Measurements from ENCODE around the gene YEATS2. TPM values are rescaled to one million over a fixed set of nuclear protein-coding genes. Genes with fewer than 3 reads are reported as not detected.
"Not testable (repeated sequence)": the region's sequence is repeated elsewhere in the genome, so short reads cannot be mapped to it uniquely, and the experiment has no call there.

YEATS2 gene
- total RNA-seq, 1 donor from 2014 or later: 65.1 TPM

- TF ChIP-seq CTCF (IDR thresholded peaks at IDR 0.05; ENCODE audit: unreplicated experiment): no peak
- peaks cover 9% of the 10 kb centered on the region for H3K36me3 Mint-ChIP-seq (ENCODE audit: low read depth, unreplicated experiment)
- peak overlapping the region; percentile 95 for H3K4me3 Mint-ChIP-seq (ENCODE audit: unreplicated experiment)
- no peaks in the 10 kb centered on the region for H3K9me3 Mint-ChIP-seq (ENCODE audit: unreplicated experiment)
- H3K4me1 Mint-ChIP-seq (ENCODE audit: unreplicated experiment): peaks cover 30% of the 10 kb centered on the region
- H3K27ac Mint-ChIP-seq (ENCODE audit: unreplicated experiment): peak overlapping the region; percentile 68
- DNase-seq (ENCODE audit: low spot score): peak; percentile 9
- H3K27me3 Mint-ChIP-seq (ENCODE audit: unreplicated experiment): peaks cover 8% of the 10 kb centered on the region
These were observed 1.2 kb downstream of the YEATS2 start for GRCh38 chr3:183698756-183699155.

- H3K27ac Mint-ChIP-seq (ENCODE audit: unreplicated experiment): peak overlapping the region; percentile 68
- peaks cover 33% of the 10 kb centered on the region for H3K4me1 Mint-ChIP-seq (ENCODE audit: unreplicated experiment)
- H3K36me3 Mint-ChIP-seq (ENCODE audit: low read depth, unreplicated experiment): peaks cover 9% of the 10 kb centered on the region
- peak overlapping the region; percentile 95 for H3K4me3 Mint-ChIP-seq (ENCODE audit: unreplicated experiment)
- no peak for TF ChIP-seq CTCF (IDR thresholded peaks at IDR 0.05; ENCODE audit: unreplicated experiment)
- peaks cover 8% of the 10 kb centered on the region for H3K27me3 Mint-ChIP-seq (ENCODE audit: unreplicated experiment)
- no peaks in the 10 kb centered on the region for H3K9me3 Mint-ChIP-seq (ENCODE audit: unreplicated experiment)
- DNase-seq (ENCODE audit: low spot score): no peak
These were observed 1.8 kb downstream of the YEATS2 start for GRCh38 chr3:183699238-183699947.

GRCh38 chr3:183701744-183702143 is 4.1 kb downstream of the YEATS2 start:
- no peak overlapping the region for H3K4me3 Mint-ChIP-seq (ENCODE audit: unreplicated experiment)
- peaks cover 8% of the 10 kb centered on the region for H3K27me3 Mint-ChIP-seq (ENCODE audit: unreplicated experiment)
- H3K36me3 Mint-ChIP-seq (ENCODE audit: low read depth, unreplicated experiment): peaks cover 9% of the 10 kb centered on the region
- no peak for DNase-seq (ENCODE audit: low spot score)
- TF ChIP-seq CTCF (IDR thresholded peaks at IDR 0.05; ENCODE audit: unreplicated experiment): no peak
- no peak overlapping the region for H3K27ac Mint-ChIP-seq (ENCODE audit: unreplicated experiment)
- no peaks in the 10 kb centered on the region for H3K9me3 Mint-ChIP-seq (ENCODE audit: unreplicated experiment)
- peaks cover 35% of the 10 kb centered on the region for H3K4me1 Mint-ChIP-seq (ENCODE audit: unreplicated experiment)

- not testable (repeated sequence) for H3K27me3 Mint-ChIP-seq (ENCODE audit: unreplicated experiment); H3K4me3 Mint-ChIP-seq (ENCODE audit: unreplicated experiment); H3K9me3 Mint-ChIP-seq (ENCODE audit: unreplicated experiment); DNase-seq (ENCODE audit: low spot score); H3K36me3 Mint-ChIP-seq (ENCODE audit: low read depth, unreplicated experiment)
- Mint-ChIP-seq H3K27ac (ENCODE audit: unreplicated experiment) (peak overlapping the region; percentile 12), H3K4me1 (ENCODE audit: unreplicated experiment) (peaks cover 34% of the 10 kb centered on the region)
These were observed 6.3 kb downstream of the YEATS2 start for GRCh38 chr3:183703892-183704291.

GRCh38 chr3:183710231-183710630 is 12.6 kb downstream of the YEATS2 start:
- Mint-ChIP-seq H3K4me1 (ENCODE audit: unreplicated experiment) (peaks cover 10% of the 10 kb centered on the region), H3K36me3 (ENCODE audit: low read depth, unreplicated experiment) (peaks cover 2% of the 10 kb centered on the region), H3K4me3 (ENCODE audit: unreplicated experiment) (no peak overlapping the region), H3K27me3 (ENCODE audit: unreplicated experiment) (no peaks in the 10 kb centered on the region), H3K9me3 (ENCODE audit: unreplicated experiment) (no peaks in the 10 kb centered on the region), H3K27ac (ENCODE audit: unreplicated experiment) (peak overlapping the region; percentile 48)
- TF ChIP-seq CTCF (IDR thresholded peaks at IDR 0.05; ENCODE audit: unreplicated experiment): no peak
- no peak for DNase-seq (ENCODE audit: low spot score)
